Ovary (tissue), 9 donors: ENCODE data around the gene RAET1E. TPM values are rescaled to one million over a fixed set of nuclear protein-coding genes. Genes with fewer than 3 reads are reported as not detected.

ENCODE experiments used
- DNase-seq, 5 donors: peaks; one replicate each; pipeline ENCODE4 v3.0.0-alpha.2; 2019 to 2020
- H3K27ac ChIP-seq, 2 donors: fragments of 200-600 bp; one replicate each; pipeline versions ENCODE4 v1.5.1 to v1.8.0; 2019 to 2022
- H3K27me3 ChIP-seq: fragments of 200-600 bp; one replicate; pipeline ENCODE4 v1.8.0; 2022
- H3K36me3 ChIP-seq: fragments of 200-600 bp; sonication (generic); one replicate; pipeline ENCODE4 v1.5.1; 2019
- H3K4me1 ChIP-seq: one replicate; pipeline ENCODE4 v1.8.1; 2013; ENCODE audit warnings: mild to moderate bottlenecking, moderate library complexity; ENCODE audit not compliant: insufficient read depth
- H3K4me3 ChIP-seq: fragments of 200-600 bp; sonication (generic); one replicate; pipeline ENCODE4 v1.5.1; 2017
- H3K9me3 ChIP-seq, 2 donors: fragments of 200-600 bp in 1 of 2; sonication (generic) in 1 of 2; one replicate each; pipeline versions ENCODE4 v1.5.1 to v1.8.1; 2013 to 2019; ENCODE audit warnings: mild to moderate bottlenecking in 1 of 2, moderate library complexity in 1 of 2
- EP300 ChIP-seq: sonication (generic); formaldehyde crosslinking; IDR thresholded peaks from one replicate; pipeline ENCODE4 v1.6.1; 2017; ENCODE audit warnings: antibody characterized with exemption
- POLR2A ChIP-seq: fragments of 450-650 bp; IDR thresholded peaks from one replicate; pipeline ENCODE4 v1.6.1; 2017; ENCODE audit warnings: antibody characterized with exemption, mild to moderate bottlenecking, moderate library complexity
- WGBS, 3 donors: extraction: QIAGEN DNeasy Blood & Tissue Kit in 1 of 3; methylation state at CpG; one replicate each; pipeline versions ENCODE4 v1.1.5 to v1.1.7; 2013 to 2017; 5-methylcytosine and 5-hydroxymethylcytosine counted together
- intact Hi-C, 4 donors: fragments of 100-400 bp; cut with DNase I; formaldehyde crosslinking; loops; one replicate each; pipeline versions ENCODE4 v1.11.0 to v1.15.1; 2022 to 2023
- polyA plus RNA-seq, 2 donors: library from polyadenylated mRNA; stranded (reverse); fragments of 200-250 nt in 1 of 2; fragments of 350-450 nt in 1 of 2; fragmentation: Illumina TruSeq in 1 of 2; extraction: RNeasy Lipid Tissue Mini Kit (QIAGEN cat#74804) in 1 of 2; gene quantifications; one replicate each; pipeline ENCODE4 v1.2.3, GENCODE V29; 2013 to 2014
- total RNA-seq, 7 donors: library from RNA; depleted of rRNA in 2 of 7; stranded (reverse); fragments of >200 nt in 2 of 7; fragmentation: NEBNext Ultra II Directional in 3 of 7; extraction: Animal tissue kit (Norgen Biotek cat#: 25700) in 3 of 7; gene quantifications; one replicate each; pipeline versions ENCODE4 v1.1.0 to v1.2.4, GENCODE V29; 2016 to 2023
- TF ChIP-seq, protein P1 (sequence below), 3 donors: fragments of 450-650 bp in 2 of 3; fragments of 200-600 bp in 1 of 3; IDR thresholded peaks; one replicate each; pipeline versions ENCODE4 v1.5.1 to v1.8.0; 2016 to 2022; ENCODE audit warnings: antibody characterized with exemption in 3 of 3, mild to moderate bottlenecking in 1 of 3
- donor health status: DM: no; HTN: no; CAD: no; lungs with moderate emphysema.
- donor health status: DM: no; HTN: no; CAD: no.
- donor health status: Bipolar disorder and iron deficiency.
- donor health status: DM: yes; HTN: yes; CAD: no.
- donor health status: DM: no; HTN: no; CAD: no.
- donor health status: DM: yes; HTN: yes; CAD: no.

The RAET1E gene
- total and polyA plus RNA-seq, 9 donors: 0.11 to 0.69 (median 0.22) TPM; not detected in 3

DNA sequence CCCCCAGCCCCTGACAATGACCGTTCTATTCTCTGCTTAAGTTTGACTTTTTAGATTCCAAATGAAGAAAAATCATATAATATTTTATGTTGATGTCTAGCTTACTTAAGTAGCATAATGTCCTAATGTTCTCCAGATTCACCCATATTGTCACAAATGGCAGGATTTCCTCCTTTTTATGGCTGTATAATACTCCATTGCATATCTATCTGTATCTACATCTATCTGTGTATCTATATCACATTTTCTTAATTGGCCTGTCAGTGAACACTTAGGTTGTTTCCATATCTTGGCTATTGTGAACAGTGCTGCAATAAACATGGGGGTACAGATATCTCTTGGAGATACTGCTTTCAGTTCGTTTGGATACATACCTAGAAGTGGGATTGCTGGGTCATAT is 26.7 kb downstream of the RAET1E start:
- no peaks in the 10 kb centered on the region for H3K27me3 ChIP-seq
- TF ChIP-seq, protein P1, sequence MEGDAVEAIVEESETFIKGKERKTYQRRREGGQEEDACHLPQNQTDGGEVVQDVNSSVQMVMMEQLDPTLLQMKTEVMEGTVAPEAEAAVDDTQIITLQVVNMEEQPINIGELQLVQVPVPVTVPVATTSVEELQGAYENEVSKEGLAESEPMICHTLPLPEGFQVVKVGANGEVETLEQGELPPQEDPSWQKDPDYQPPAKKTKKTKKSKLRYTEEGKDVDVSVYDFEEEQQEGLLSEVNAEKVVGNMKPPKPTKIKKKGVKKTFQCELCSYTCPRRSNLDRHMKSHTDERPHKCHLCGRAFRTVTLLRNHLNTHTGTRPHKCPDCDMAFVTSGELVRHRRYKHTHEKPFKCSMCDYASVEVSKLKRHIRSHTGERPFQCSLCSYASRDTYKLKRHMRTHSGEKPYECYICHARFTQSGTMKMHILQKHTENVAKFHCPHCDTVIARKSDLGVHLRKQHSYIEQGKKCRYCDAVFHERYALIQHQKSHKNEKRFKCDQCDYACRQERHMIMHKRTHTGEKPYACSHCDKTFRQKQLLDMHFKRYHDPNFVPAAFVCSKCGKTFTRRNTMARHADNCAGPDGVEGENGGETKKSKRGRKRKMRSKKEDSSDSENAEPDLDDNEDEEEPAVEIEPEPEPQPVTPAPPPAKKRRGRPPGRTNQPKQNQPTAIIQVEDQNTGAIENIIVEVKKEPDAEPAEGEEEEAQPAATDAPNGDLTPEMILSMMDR (IDR thresholded peaks at IDR 0.05): no peak
- no peak for TF ChIP-seq POLR2A
- no peak for TF ChIP-seq EP300
- intact Hi-C loops: no loop called here
- no peaks in the 10 kb centered on the region for H3K4me1 ChIP-seq
- H3K36me3 ChIP-seq: no peaks in the 10 kb centered on the region
- WGBS, 3 donors: 82 to 92% (median 83%) methylated on average over 2 of the region's 2 CpGs
- no peak overlapping the region for H3K4me3 ChIP-seq
- no peak for DNase-seq
- H3K27ac ChIP-seq: no peak overlapping the region
- H3K9me3 ChIP-seq: no peaks in the 10 kb centered on the region

DNA sequence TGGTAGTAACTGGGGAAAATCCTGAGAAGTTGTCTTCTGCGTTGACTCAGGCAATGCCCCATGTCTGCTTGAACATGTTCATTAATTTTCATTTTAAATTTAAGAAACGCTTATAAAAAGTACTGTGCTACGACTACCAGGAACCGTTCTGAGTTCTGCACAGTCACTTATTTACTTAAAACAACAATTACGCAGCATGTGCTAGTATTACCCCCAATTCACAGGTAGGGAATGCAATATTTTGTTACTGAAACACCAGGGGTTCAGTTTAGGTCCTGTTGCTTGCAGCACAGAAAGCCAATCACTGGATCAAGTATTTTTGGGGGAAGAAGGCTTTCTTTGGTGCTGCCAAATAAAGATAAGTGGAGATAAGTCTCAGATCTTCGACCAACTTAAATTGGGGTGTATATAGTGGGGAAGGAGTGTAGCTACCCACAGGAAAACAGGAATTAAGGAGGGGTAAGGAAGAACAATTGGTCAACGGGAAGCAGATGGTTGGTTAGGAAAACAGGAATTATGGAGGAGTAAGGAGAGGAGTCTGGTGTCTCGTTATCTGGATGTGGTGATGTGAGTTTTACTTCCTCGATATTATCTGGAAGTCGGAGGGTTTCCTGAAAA is 28.5 kb downstream of the RAET1E start:
- H3K27ac ChIP-seq: no peak overlapping the region
- H3K36me3 ChIP-seq: no peaks in the 10 kb centered on the region
- no peak for DNase-seq
- no peak overlapping the region for H3K4me3 ChIP-seq
- 71 to 77% (median 74%) methylated on average over 10 of the region's 10 CpGs for WGBS, 3 donors
- intact Hi-C loops: loop anchor here in 1 of 4 donors (10.0 kb wide), 1 partner anchor 55 kb away; the partner anchor contains the start of gene RAET1G
- H3K4me1 ChIP-seq: peaks cover 3% of the 10 kb centered on the region
- no peaks in the 10 kb centered on the region for H3K27me3 ChIP-seq
- TF ChIP-seq, protein P1 (IDR thresholded peaks at IDR 0.05): no peak
- TF ChIP-seq EP300: no peak
- TF ChIP-seq POLR2A: no peak
- no peaks in the 10 kb centered on the region for H3K9me3 ChIP-seq

DNA sequence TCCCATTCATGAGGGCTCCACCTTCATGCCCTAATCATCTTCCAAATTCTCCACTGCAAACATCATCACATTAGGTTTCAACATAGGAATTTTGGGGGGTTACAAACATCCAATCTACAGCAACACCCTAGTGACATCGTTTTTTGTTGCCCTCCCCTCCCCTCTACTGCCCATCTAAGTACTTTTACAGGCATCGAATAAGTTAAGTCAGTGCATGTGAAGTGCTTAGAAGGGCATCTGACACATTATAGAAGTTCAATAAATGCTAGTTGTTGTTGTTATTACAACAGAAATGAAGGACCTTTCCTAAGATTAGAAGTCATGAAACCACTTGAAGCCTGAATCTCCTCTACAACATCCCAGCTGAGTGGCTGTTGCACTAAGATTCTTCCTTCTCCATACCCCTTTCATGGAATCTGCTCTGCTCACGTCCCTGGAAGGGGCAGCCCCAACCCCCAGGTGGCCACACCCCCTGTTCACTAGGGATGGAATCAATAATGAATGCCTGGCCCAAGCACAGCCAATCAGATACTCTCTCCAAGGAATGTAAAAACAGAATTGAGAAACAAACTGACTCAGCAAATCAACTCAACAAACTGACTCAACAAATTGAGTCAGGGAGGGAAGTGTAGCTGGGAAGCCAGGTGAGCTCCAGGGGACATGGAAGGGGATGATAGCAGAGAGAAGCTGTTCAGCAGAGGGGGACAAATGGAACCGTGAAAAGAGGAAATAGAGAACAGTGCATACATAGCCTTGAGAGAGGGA is 29.9 kb downstream of the RAET1E start:
- Histone ChIP-seq H3K9me3 (no peaks in the 10 kb centered on the region), H3K36me3 (no peaks in the 10 kb centered on the region), H3K4me3 (no peak overlapping the region), H3K27me3 (no peaks in the 10 kb centered on the region), H3K27ac (no peak overlapping the region), H3K4me1 (peaks cover 3% of the 10 kb centered on the region)
- DNase-seq: no peak
- intact Hi-C loops: loop anchor here in 1 of 4 donors (10.0 kb wide), 1 partner anchor 57 kb away; the partner anchor contains the start of gene RAET1G
- TF ChIP-seq EP300 (no peak), POLR2A (no peak)
- TF ChIP-seq, protein P1 (IDR thresholded peaks at IDR 0.05): no peak
- WGBS, 3 donors: 49 to 69% (median 65%) methylated on average over 4 of the region's 4 CpGs

DNA sequence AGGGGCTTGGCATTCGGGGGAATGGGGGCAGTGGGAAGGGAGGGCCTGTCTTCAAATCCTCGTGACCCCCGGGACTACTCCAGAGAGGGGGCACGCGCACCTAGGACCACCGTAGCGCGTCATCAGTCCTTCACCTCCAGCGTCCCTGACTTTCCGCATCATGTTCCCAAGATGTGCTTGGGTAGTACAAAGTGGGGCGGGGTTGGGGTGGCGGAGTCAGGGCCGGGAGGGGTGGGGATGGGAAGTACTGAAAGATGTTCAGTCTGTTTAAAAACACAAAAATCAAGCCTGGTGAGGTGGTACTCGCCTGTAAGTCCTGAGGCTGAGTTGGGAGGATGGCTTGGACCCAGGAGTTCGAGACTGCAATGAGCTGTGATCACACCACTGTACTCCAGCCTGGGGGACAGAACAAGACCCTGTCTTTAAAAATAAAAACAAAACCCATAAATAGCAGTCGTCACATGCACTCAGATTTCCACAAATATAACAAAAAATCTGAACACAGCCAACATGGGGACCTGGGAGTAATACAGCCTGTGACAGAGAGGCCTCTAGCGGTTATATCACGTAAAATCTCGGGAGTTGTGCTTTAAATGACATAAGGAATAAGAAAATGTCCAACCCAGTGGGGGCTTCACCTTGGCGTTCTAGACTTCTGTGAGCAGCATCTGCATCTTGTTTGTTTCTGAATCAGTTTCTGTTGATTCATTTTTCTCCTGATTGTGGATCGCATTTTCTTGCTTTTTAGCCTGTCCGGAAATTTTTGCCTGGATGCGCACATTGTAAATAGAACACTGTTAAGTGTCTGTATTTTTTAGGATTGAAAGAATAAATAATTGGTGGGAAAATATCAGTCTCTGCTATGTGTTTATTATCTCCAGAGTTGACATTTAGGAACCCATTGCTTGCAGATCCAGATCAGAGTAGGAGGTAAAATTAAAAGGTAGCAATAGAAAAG is 33.1 kb downstream of the RAET1E start:
- H3K4me1 ChIP-seq: peaks cover 6% of the 10 kb centered on the region
- peak in 1 of 5 donors; percentile 73 for DNase-seq
- peak overlapping the region; percentile 82 for H3K27ac ChIP-seq
- intact Hi-C loops: loop anchor here in 1 of 4 donors (10.0 kb wide), 1 partner anchor 60 kb away; the partner anchor contains the start of gene RAET1G
- H3K27me3 ChIP-seq: no peaks in the 10 kb centered on the region
- TF ChIP-seq, protein P1 (IDR thresholded peaks at IDR 0.05): peak; percentile 21 to 58 (median 50)
- TF ChIP-seq EP300: no peak
- 8 to 9% (median 9%) methylated on average over 23 of the region's 23 CpGs for WGBS, 3 donors
- no peaks in the 10 kb centered on the region for H3K9me3 ChIP-seq
- H3K4me3 ChIP-seq: peak overlapping the region; percentile 56
- no peaks in the 10 kb centered on the region for H3K36me3 ChIP-seq
